HepG2 (cell line): ENCODE measurements around the gene KAT6B. TPM values are rescaled to one million over a fixed set of nuclear protein-coding genes. Genes with fewer than 3 reads are reported as not detected.
A peak's percentile ranks its signal among the peaks of the same experiment; 100 is the strongest.
"Not testable (repeated sequence)": the region's sequence is repeated elsewhere in the genome, so short reads cannot be mapped to it uniquely, and the experiment has no call there.

ENCODE experiments used
- ATAC-seq: fragments of 200-7000 bp; cut with Tn5 transposase; 3 replicates; pipeline ENCODE4 v1.9.1; 2020; ENCODE audit warnings: mild to moderate bottlenecking, moderate library complexity
- BruUV-seq: library from RNA; stranded (reverse); fragments of 400-500 nt; replicated peaks from 2 replicates; lab custom pipeline; 2021; lab: Mats Ljungman, UMichigan
- CTCF ChIA-PET: fragments of 300-600 bp; formaldehyde crosslinking; extraction: SDS; loops from one replicate; lab custom pipeline; 2021; ENCODE audit warnings: low total read pairs, inconsistent platforms, low intra/inter-chr PET ratio; lab: Yijun Ruan, JAX
- POLR2A ChIA-PET: fragments of 350-600 bp; sonication (Branson Sonifier 250); formaldehyde crosslinking; loops from one replicate; lab custom pipeline; 2020; ENCODE audit warnings: antibody characterized with exemption, inconsistent platforms; lab: Yijun Ruan, JAX
- DNase-seq: peaks from one replicate; pipeline ENCODE4 v3.0.0-alpha.2; 2015; ENCODE audit warnings: low spot score
- FAIRE-seq: peaks from 3 replicates; lab custom pipeline; 2011; peaks lifted over from hg19 to GRCh38; lab: Jason Lieb, UNC
- H2AFZ ChIP-seq: one replicate; pipeline ENCODE4 v1.6.1; 2011; ENCODE audit warnings: low read length, inconsistent platforms
- H3K27ac ChIP-seq: fragments of 300-600 bp; 3 replicates; pipeline ENCODE4 v1.8.0; 2011; ENCODE audit warnings: mixed run types, mild to moderate bottlenecking, mixed read lengths, low read length, inconsistent platforms; ENCODE audit not compliant: insufficient read depth; ENCODE audit errors: extremely low read length
- H3K27me3 ChIP-seq, 2 experiments: fragments of 200-600 bp in 1 of 2; 2 replicates in 1 of 2; 3 replicates in 1 of 2; pipeline versions ENCODE4 v1.6.0 to v1.8.0; 2011; ENCODE audit warnings: low read length in 2 of 2, mild to moderate bottlenecking in 2 of 2, moderate library complexity in 2 of 2, inconsistent platforms in 1 of 2; ENCODE audit not compliant: insufficient read depth in 2 of 2, control insufficient read depth in 1 of 2
- H3K36me3 ChIP-seq, 2 experiments: fragments of 200-600 bp in 1 of 2; replicated peaks in 1 of 2; 2 replicates in 1 of 2; 3 replicates in 1 of 2; pipeline versions ENCODE4 v1.5.1 to v1.8.0; 2011; ENCODE audit warnings: low read length in 2 of 2, inconsistent platforms in 1 of 2; ENCODE audit not compliant: insufficient read depth in 2 of 2, control insufficient read depth in 1 of 2
- H3K4me1 ChIP-seq: 2 replicates; pipeline ENCODE4 v1.5.1; 2012; ENCODE audit warnings: low read length, inconsistent platforms; ENCODE audit not compliant: insufficient read depth
- H3K4me2 ChIP-seq: 2 replicates; pipeline ENCODE4 v1.6.0; 2011; ENCODE audit warnings: low read depth, low read length, inconsistent platforms
- H3K4me3 ChIP-seq, 3 experiments: fragments of 200-600 bp in 1 of 3; sonication (generic), shearing (Covaris generic) in 1 of 3; replicated peaks in 1 of 3; 2 replicates each; pipeline ENCODE4 v1.5.1; 2011 to 2016; ENCODE audit warnings: low read length in 3 of 3, inconsistent platforms in 2 of 3, low read depth in 2 of 3, mild to moderate bottlenecking in 2 of 3, control low read depth in 1 of 3, mixed read lengths in 1 of 3; ENCODE audit not compliant: insufficient read depth in 1 of 3
- H3K79me2 ChIP-seq: one replicate; pipeline ENCODE4 v1.6.1; 2011; ENCODE audit warnings: low read length, inconsistent platforms; ENCODE audit not compliant: insufficient read depth
- H3K9ac ChIP-seq: 2 replicates; pipeline ENCODE4 v1.6.0; 2011; ENCODE audit warnings: mild to moderate bottlenecking, low read depth, low read length, inconsistent platforms; ENCODE audit not compliant: insufficient read depth
- H3K9me3 ChIP-seq: 2 replicates; pipeline ENCODE4 v1.5.1; 2012; ENCODE audit warnings: mild to moderate bottlenecking, low read length
- H4K20me1 ChIP-seq: 2 replicates; pipeline ENCODE4 v1.6.0; 2011; ENCODE audit warnings: inconsistent platforms, mild to moderate bottlenecking, low read length, moderate library complexity; ENCODE audit not compliant: insufficient read depth
- PAWR ChIP-seq: sonication (generic); formaldehyde crosslinking; IDR thresholded peaks from 2 replicates; pipeline ENCODE4 v1.4.0; 2020; ENCODE audit warnings: missing genetic modification reagents, mild to moderate bottlenecking, borderline replicate concordance
- ZMYM3 ChIP-seq: sonication (generic); formaldehyde crosslinking; IDR thresholded peaks from 2 replicates; pipeline ENCODE4 v1.5.1; 2020; ENCODE audit warnings: mild to moderate bottlenecking, missing genetic modification reagents
- ZNF296 ChIP-seq: sonication (generic); formaldehyde crosslinking; conservative IDR thresholded peaks from 2 replicates; pipeline ENCODE4 v1.5.0; 2020; ENCODE audit warnings: mild to moderate bottlenecking, missing genetic modification reagents
- ZNF530 ChIP-seq: sonication (generic); formaldehyde crosslinking; IDR thresholded peaks from 2 replicates; pipeline ENCODE4 v1.5.0; 2020; ENCODE audit warnings: low read depth, mild to moderate bottlenecking, missing genetic modification reagents
- ZNF709 ChIP-seq: sonication (generic); formaldehyde crosslinking; IDR thresholded peaks from 2 replicates; pipeline ENCODE4 v1.5.0; 2020; ENCODE audit warnings: mild to moderate bottlenecking, missing genetic modification reagents
- WGBS: methylation state at CpG from one replicate; pipeline ENCODE4 v1.1.6; 2017; ENCODE audit warnings: low lambda C conversion rate; 5-methylcytosine and 5-hydroxymethylcytosine counted together
- in situ Hi-C: cut with HindIII; loops from 2 replicates; pipeline ENCODE4 v1.10.0; 2017; ENCODE audit warnings: low pct_unique_long_range_greater_than_20kb; ENCODE audit not compliant: extremely low pct_ligation_motif_present
- intact Hi-C: fragments of 100-400 bp; cut with micrococcal nuclease; formaldehyde crosslinking; loops from one replicate; pipeline ENCODE4 v1.10.0; 2022; ENCODE audit not compliant: unreplicated experiment
- polyA plus RNA-seq, 8 experiments: library from polyadenylated mRNA; depleted of rRNA in 3 of 8; stranded (reverse) in 7 of 8; unstranded in 1 of 8; fragments of >200 nt; fragmentation: Illumina TruSeq in 4 of 8; extraction: Trizol in 4 of 8; gene quantifications; 2 replicates each; pipeline versions ENCODE4 v1.2.1 to v1.2.3, GENCODE V29; 2011 to 2016; ENCODE audit warnings: low read depth in 4 of 8, missing spikeins in 1 of 8, mixed read lengths in 1 of 8; ENCODE audit not compliant: insufficient read depth in 1 of 8
- total RNA-seq, 5 experiments: library from RNA; depleted of rRNA; stranded (reverse); fragments of >200 nt; fragmentation: Illumina TruSeq; extraction: Trizol; gene quantifications; 2 replicates each; pipeline ENCODE4 v1.2.3, GENCODE V29; 2016; ENCODE audit warnings: low read depth in 1 of 5
- TF ChIP-seq, protein P1 (sequence below): sonication (generic); formaldehyde crosslinking; IDR thresholded peaks from 2 replicates; pipeline ENCODE4 v1.4.0; 2020; ENCODE audit warnings: missing genetic modification reagents

The KAT6B gene
- total and polyA plus RNA-seq, 2 of the 13 experiments (the other 11 are each of a cell fraction or from before 2014, with no cell fraction given), result 3.0 to 9.5 TPM

DNA sequence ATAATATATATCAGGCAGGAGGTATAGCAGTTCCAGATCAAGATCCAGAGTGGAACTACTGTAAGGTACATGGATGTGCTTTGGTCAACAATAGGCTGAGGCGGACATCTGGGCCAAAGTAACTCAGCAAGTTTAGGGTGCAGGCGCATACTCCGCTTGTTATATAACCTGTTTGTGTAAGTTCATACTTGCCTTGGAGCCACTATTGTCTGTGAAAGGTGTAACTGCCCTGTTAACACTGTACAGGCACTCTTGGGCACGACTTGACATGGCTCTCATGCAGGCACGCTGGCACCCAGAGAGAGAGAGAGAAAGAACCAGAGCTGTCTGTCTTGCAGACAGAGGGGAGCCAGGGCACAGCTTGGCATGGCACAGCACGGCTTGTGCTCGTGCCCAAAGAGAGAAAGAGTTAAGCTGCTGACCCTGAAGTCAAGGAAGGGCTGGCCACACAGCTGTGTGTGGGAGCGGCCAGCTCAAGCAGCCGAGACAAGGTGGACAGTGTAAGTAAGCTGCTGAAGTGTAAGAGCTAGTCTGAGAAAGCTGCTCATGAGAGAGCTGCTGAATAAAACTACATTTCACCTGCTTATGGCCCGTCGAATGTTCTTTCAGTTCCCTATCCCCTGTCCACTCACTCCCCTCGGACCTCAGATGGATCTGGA is 47.8 kb upstream of the KAT6B start:
- no TSS peak for BruUV-seq
- CTCF ChIA-PET, result no interaction called here

GRCh38 chr10:74781870-74782269 is 44.5 kb upstream of the KAT6B start:
- WGBS, result 59% methylated on average over 4 of the region's 4 CpGs
- H3K36me3 ChIP-seq, in situ Hi-C loops, H3K79me2 ChIP-seq, H3K27ac ChIP-seq, H3K4me2 ChIP-seq, H2AFZ ChIP-seq, CTCF ChIA-PET, POLR2A ChIA-PET, H3K4me3 ChIP-seq, H3K4me1 ChIP-seq, H3K9ac ChIP-seq, H3K27me3 ChIP-seq, H4K20me1 ChIP-seq, BruUV-seq, DNase-seq, intact Hi-C loops, FAIRE-seq, H3K9me3 ChIP-seq, ATAC-seq: not testable (repeated sequence)

More for the DNA sequence above, 47.8 kb upstream of the KAT6B start:
- H3K4me3 ChIP-seq, result no peak overlapping the region
- no peak overlapping the region for H2AFZ ChIP-seq
- POLR2A ChIA-PET, result no interaction called here
- FAIRE-seq (no peak), DNase-seq (no peak), ATAC-seq (no peak)
- peaks cover 8% of the 10 kb centered on the region for H3K9me3 ChIP-seq
- 23% methylated on average over 11 of the region's 12 CpGs for WGBS
- H3K9ac ChIP-seq, result no peak overlapping the region
- H3K27me3 ChIP-seq, result peaks cover 0 to 4% of the 10 kb centered on the region in 2 experiments; a peak in 2 of 5 replicates
- no peaks in the 10 kb centered on the region for H3K79me2 ChIP-seq
- TF ChIP-seq ZNF709 (CRISPR knock-in tag), result no peak
- TF ChIP-seq, protein P1, sequence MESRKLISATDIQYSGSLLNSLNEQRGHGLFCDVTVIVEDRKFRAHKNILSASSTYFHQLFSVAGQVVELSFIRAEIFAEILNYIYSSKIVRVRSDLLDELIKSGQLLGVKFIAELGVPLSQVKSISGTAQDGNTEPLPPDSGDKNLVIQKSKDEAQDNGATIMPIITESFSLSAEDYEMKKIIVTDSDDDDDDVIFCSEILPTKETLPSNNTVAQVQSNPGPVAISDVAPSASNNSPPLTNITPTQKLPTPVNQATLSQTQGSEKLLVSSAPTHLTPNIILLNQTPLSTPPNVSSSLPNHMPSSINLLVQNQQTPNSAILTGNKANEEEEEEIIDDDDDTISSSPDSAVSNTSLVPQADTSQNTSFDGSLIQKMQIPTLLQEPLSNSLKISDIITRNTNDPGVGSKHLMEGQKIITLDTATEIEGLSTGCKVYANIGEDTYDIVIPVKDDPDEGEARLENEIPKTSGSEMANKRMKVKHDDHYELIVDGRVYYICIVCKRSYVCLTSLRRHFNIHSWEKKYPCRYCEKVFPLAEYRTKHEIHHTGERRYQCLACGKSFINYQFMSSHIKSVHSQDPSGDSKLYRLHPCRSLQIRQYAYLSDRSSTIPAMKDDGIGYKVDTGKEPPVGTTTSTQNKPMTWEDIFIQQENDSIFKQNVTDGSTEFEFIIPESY (CRISPR knock-in tag), result 0 out of 2 replicates have a peak, but pooled peaks have one; percentile 24
- no peak for TF ChIP-seq ZMYM3 (CRISPR knock-in tag)
- TF ChIP-seq ZNF296, result no peak
- no peak for TF ChIP-seq PAWR (CRISPR knock-in tag)
- TF ChIP-seq ZNF530, result no peak
- intact Hi-C loops, result no loop called here
- H3K4me1 ChIP-seq, result no peaks in the 10 kb centered on the region
- in situ Hi-C loops, result no loop called here
- no peaks in the 10 kb centered on the region for H4K20me1 ChIP-seq
- no peak overlapping the region for H3K27ac ChIP-seq
- H3K4me2 ChIP-seq, result no peak overlapping the region
- H3K36me3 ChIP-seq, result no peaks in the 10 kb centered on the region
